GM18498 (cell line): ENCODE measurements around the gene MT1F.
"Not testable (repeated sequence)": the region's sequence is repeated elsewhere in the genome, so short reads cannot be mapped to it uniquely, and the experiment has no call there.

Experiments
- ATAC-seq: cut with Tn5 transposase; IDR thresholded peaks from one replicate; pipeline ENCODE4 v1.9.1; 2021; ENCODE audit warnings: mild to moderate bottlenecking, moderate library complexity; ENCODE audit not compliant: unreplicated experiment

The MT1F gene

GRCh38 chr16:56670620-56670934, 12.8 kb downstream of the MT1F start:
- ATAC-seq, result no peak

- ATAC-seq, result not testable (repeated sequence)
Measured at GRCh38 chr16:56671691-56672090, 13.9 kb downstream of the MT1F start.

GRCh38 chr16:56672171-56672570, 14.4 kb downstream of the MT1F start:
- not testable (repeated sequence) for ATAC-seq

- no peak for ATAC-seq
Measured at GRCh38 chr16:56672761-56673536, 15.2 kb downstream of the MT1F start.

GRCh38 chr16:56673921-56674320, 16.2 kb downstream of the MT1F start:
- no peak for ATAC-seq

- not testable (repeated sequence) for ATAC-seq
Measured at GRCh38 chr16:56674570-56674969, 16.8 kb downstream of the MT1F start.

- ATAC-seq, result no peak
Measured at GRCh38 chr16:56675685-56676210, 18.0 kb downstream of the MT1F start.

- no peak for ATAC-seq
Measured at GRCh38 chr16:56677474-56677873, 19.7 kb downstream of the MT1F start.

- no peak for ATAC-seq
Measured at GRCh38 chr16:56679078-56679730, 21.4 kb downstream of the MT1F start.

- no peak for ATAC-seq
Measured at GRCh38 chr16:56679818-56680217, 22.1 kb downstream of the MT1F start.

- ATAC-seq, result peak; percentile 97
Measured at GRCh38 chr16:56681939-56682702, 24.4 kb downstream of the MT1F start, which contains the start of gene MT1X. Gene MT1X (plus strand): TSS chr16:56682470. CDS start chr16:56682541, 71 bp downstream.

- ATAC-seq, result peak; percentile 7
Measured at GRCh38 chr16:56682703-56683397, 25.1 kb downstream of the MT1F start.

GRCh38 chr16:56683424-56684172, 25.8 kb downstream of the MT1F start:
- ATAC-seq, result no peak

GRCh38 chr16:56684256-56684925, 26.6 kb downstream of the MT1F start:
- ATAC-seq, result no peak

GRCh38 chr16:56684926-56685590, 27.3 kb downstream of the MT1F start:
- ATAC-seq, result no peak

GRCh38 chr16:56686758-56687157, 29.0 kb downstream of the MT1F start:
- no peak for ATAC-seq

- no peak for ATAC-seq
Measured at GRCh38 chr16:56688762-56689161, 31.0 kb downstream of the MT1F start.

- no peak for ATAC-seq
Measured at GRCh38 chr16:56689171-56689570, 31.4 kb downstream of the MT1F start.
